ENCODE measurements around the gene PPDPF.

Gene PPDPF

DNA sequence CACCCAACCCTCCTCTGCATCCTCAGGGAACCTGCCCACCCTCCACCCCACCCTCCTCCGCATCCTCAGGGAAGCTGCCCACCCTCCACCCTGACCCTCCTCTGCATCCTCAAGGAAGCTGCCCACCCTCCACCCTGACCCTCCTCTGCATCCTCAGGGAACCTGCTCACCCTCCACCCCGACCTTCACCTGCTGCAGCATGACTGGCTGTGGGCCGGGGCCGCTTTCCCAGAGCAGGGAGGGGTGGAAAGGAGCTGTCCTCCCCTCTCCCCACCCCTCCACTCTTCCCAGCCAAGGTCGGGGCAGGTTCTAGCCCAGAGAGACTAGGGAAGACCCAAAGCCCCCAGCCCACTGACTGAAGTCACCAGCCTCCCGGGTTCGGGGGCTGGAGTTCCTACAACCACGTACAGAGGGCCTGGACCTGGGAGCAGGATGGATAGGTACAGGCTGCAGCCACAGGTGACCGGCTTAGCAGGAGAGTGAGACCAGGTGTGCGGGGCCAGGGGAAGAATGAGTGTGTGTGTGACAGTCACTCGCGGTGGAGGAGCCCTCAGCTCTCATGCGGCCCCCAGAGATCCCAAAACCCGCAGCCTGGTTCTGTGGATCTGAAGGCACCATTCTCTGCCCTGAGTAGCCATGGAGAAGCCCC, 33.3 kb upstream of the PPDPF start:
- Histone ChIP-seq H3K27ac (no peak overlapping the region), H3K9ac (no peak overlapping the region)

GRCh38 chr20:63487781-63488241, 32.8 kb upstream of the PPDPF start:
- H2AFZ ChIP-seq, result no peak overlapping the region
- H3K4me1 ChIP-seq, result no peaks in the 10 kb centered on the region
- TF ChIP-seq, protein P1, sequence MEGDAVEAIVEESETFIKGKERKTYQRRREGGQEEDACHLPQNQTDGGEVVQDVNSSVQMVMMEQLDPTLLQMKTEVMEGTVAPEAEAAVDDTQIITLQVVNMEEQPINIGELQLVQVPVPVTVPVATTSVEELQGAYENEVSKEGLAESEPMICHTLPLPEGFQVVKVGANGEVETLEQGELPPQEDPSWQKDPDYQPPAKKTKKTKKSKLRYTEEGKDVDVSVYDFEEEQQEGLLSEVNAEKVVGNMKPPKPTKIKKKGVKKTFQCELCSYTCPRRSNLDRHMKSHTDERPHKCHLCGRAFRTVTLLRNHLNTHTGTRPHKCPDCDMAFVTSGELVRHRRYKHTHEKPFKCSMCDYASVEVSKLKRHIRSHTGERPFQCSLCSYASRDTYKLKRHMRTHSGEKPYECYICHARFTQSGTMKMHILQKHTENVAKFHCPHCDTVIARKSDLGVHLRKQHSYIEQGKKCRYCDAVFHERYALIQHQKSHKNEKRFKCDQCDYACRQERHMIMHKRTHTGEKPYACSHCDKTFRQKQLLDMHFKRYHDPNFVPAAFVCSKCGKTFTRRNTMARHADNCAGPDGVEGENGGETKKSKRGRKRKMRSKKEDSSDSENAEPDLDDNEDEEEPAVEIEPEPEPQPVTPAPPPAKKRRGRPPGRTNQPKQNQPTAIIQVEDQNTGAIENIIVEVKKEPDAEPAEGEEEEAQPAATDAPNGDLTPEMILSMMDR (IDR thresholded peaks at IDR 0.05), result no peak
- H3K36me3 ChIP-seq (ENCODE audit: control insufficient read depth, insufficient read depth, low read length), result no peaks in the 10 kb centered on the region
- H3K79me2 ChIP-seq, result no peaks in the 10 kb centered on the region
- no peak overlapping the region for H3K27ac ChIP-seq
- H3K4me2 ChIP-seq (ENCODE audit: low read length), result no peak overlapping the region
- no peaks in the 10 kb centered on the region for H3K27me3 ChIP-seq (ENCODE audit: control insufficient read depth, insufficient read depth, low read length)
- H3K4me3 ChIP-seq (ENCODE audit: low read depth, low read length), result no peak overlapping the region
- H3K9ac ChIP-seq, result no peak overlapping the region
- no peaks in the 10 kb centered on the region for H3K9me3 ChIP-seq (ENCODE audit: control insufficient read depth, low read length)

More for the DNA sequence above, 33.3 kb upstream of the PPDPF start:
- TF ChIP-seq, protein P1 (IDR thresholded peaks at IDR 0.05), result no peak
- Histone ChIP-seq H3K27me3 (ENCODE audit: control insufficient read depth, insufficient read depth, low read length) (no peaks in the 10 kb centered on the region), H3K79me2 (no peaks in the 10 kb centered on the region), H3K9me3 (ENCODE audit: control insufficient read depth, low read length) (no peaks in the 10 kb centered on the region), H3K36me3 (ENCODE audit: control insufficient read depth, insufficient read depth, low read length) (no peaks in the 10 kb centered on the region), H3K4me2 (ENCODE audit: low read length) (no peak overlapping the region), H2AFZ (no peak overlapping the region), H3K4me1 (no peaks in the 10 kb centered on the region), H3K4me3 (ENCODE audit: low read depth, low read length) (no peak overlapping the region)

- H2AFZ ChIP-seq, result no peak overlapping the region
- no peak overlapping the region for H3K4me3 ChIP-seq (ENCODE audit: low read depth, low read length)
- H3K27ac ChIP-seq, result no peak overlapping the region
- H3K79me2 ChIP-seq, result no peaks in the 10 kb centered on the region
- TF ChIP-seq, protein P1 (IDR thresholded peaks at IDR 0.05), result no peak
- no peaks in the 10 kb centered on the region for H3K36me3 ChIP-seq (ENCODE audit: control insufficient read depth, insufficient read depth, low read length)
- H3K4me1 ChIP-seq, result no peaks in the 10 kb centered on the region
- H3K9ac ChIP-seq, result no peak overlapping the region
- H3K4me2 ChIP-seq (ENCODE audit: low read length), result no peak overlapping the region
- no peaks in the 10 kb centered on the region for H3K27me3 ChIP-seq (ENCODE audit: control insufficient read depth, insufficient read depth, low read length)
- no peaks in the 10 kb centered on the region for H3K9me3 ChIP-seq (ENCODE audit: control insufficient read depth, low read length)
These were observed 32.0 kb upstream of the PPDPF start for GRCh38 chr20:63488315-63489251.

DNA sequence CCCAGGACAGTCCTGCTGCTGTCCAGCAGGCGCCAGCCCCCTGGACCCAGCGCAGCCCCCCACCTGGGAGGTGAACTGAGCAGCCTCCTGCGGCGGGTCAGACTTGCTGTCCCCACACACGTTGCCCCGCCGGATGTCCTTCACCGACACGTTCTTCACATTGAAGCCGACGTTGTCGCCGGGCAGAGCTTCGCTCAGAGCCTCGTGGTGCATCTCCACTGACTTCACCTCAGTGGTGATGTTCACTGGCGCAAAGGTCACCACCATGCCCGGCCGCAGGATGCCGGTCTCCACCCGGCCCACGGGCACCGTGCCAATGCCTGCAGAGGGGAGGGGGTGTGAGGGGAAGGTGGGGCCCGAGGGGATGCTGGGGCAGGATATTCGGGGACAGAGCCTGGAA, 30.1 kb upstream of the PPDPF start:
- Histone ChIP-seq H3K79me2 (no peaks in the 10 kb centered on the region), H3K4me3 (ENCODE audit: low read depth, low read length) (no peak overlapping the region), H3K27ac (no peak overlapping the region), H3K9ac (no peak overlapping the region), H2AFZ (no peak overlapping the region), H3K9me3 (ENCODE audit: control insufficient read depth, low read length) (no peaks in the 10 kb centered on the region), H3K4me1 (no peaks in the 10 kb centered on the region), H3K4me2 (ENCODE audit: low read length) (no peak overlapping the region), H3K27me3 (ENCODE audit: control insufficient read depth, insufficient read depth, low read length) (no peaks in the 10 kb centered on the region), H3K36me3 (ENCODE audit: control insufficient read depth, insufficient read depth, low read length) (no peaks in the 10 kb centered on the region)
- TF ChIP-seq, protein P1 (IDR thresholded peaks at IDR 0.05), result no peak
